ENCODE measurements around the gene RFX7. TPM values are rescaled to one million over a fixed set of nuclear protein-coding genes. Genes with fewer than 3 reads are reported as not detected.

Gene RFX7
- total RNA-seq, 1 experiment from 2014 or later, result 18.1 TPM

GRCh38 chr15:56254265-56254664, 10.6 kb upstream of the RFX7 start:
- no TSS peak for BruUV-seq (replicated peaks)
- CTCF ChIA-PET, result interaction anchor here (2.3 kb wide), 1 partner anchor 8 kb away, joined by 8 read pairs; no protein-coding TSS in a partner anchor

More at GRCh38 chr15:56254265-56254664, 10.6 kb upstream of the RFX7 start:
- no peak overlapping the region for H3K9ac ChIP-seq (ENCODE audit: low read length)
- TF ChIP-seq SRF (IDR thresholded peaks at IDR 0.05; ENCODE audit: low read depth) (no peak), ATF3 (IDR thresholded peaks at IDR 0.05) (no peak), MAX (IDR thresholded peaks at IDR 0.05) (no peak), EZH2phosphoT487 (IDR thresholded peaks at IDR 0.05; ENCODE audit: borderline replicate concordance) (no peak), TCF7L2 (IDR thresholded peaks at IDR 0.05; ENCODE audit: borderline replicate concordance, extremely low read depth, insufficient read depth, insufficient read length) (no peak), POLR2A (IDR thresholded peaks at IDR 0.05; ENCODE audit: borderline replicate concordance, extremely low read depth, insufficient read depth, insufficient read length) (no peak), REST (IDR thresholded peaks at IDR 0.05; ENCODE audit: low read depth) (no peak), ELF1 (IDR thresholded peaks at IDR 0.05; ENCODE audit: borderline replicate concordance, low read depth) (no peak), CEBPB (IDR thresholded peaks at IDR 0.05; ENCODE audit: low read depth) (no peak), ZNF274 (IDR thresholded peaks at IDR 0.05; ENCODE audit: low read depth, low read length) (no peak), RAD21 (IDR thresholded peaks at IDR 0.05; ENCODE audit: low read depth) (no peak), ZBTB33 (IDR thresholded peaks at IDR 0.05; ENCODE audit: extremely low read depth, insufficient replicate concordance, low read length) (no peak), SP1 (IDR thresholded peaks at IDR 0.05; ENCODE audit: low read depth) (no peak), ZFX (IDR thresholded peaks at IDR 0.05) (no peak), YY1 (IDR thresholded peaks at IDR 0.05; ENCODE audit: extremely low read depth, insufficient replicate concordance, low read depth, low read length) (no peak), SIN3A (IDR thresholded peaks at IDR 0.05; ENCODE audit: low read depth) (no peak)
- RAD21 ChIA-PET (ENCODE audit: low non-redundant PET in 1 of 2, low total read pairs in 2 of 2, uncharacterized antibody in 2 of 2, unreplicated experiment in 2 of 2), result no interaction called here
- H3K79me2 ChIP-seq (ENCODE audit: insufficient read depth, low read length), result no peaks in the 10 kb centered on the region
- POLR2A ChIA-PET, result no interaction called here
- H3K4me1 ChIP-seq (ENCODE audit: control insufficient read depth in 1 of 2, insufficient read depth in 2 of 2, low read length in 2 of 2), result no peaks in the 10 kb centered on the region
- H4K20me1 ChIP-seq (ENCODE audit: insufficient read depth), result no peaks in the 10 kb centered on the region
- no peak for ATAC-seq
- H3K27me3 ChIP-seq (ENCODE audit: insufficient read depth, low read length), result no peaks in the 10 kb centered on the region
- H3K9me2 ChIP-seq (ENCODE audit: insufficient read depth), result no peaks in the 10 kb centered on the region
- H3K4me3 ChIP-seq (replicated peaks in 1 of 2; ENCODE audit: low read depth in 1 of 2, low read length in 2 of 2), result no peak overlapping the region
- H2AFZ ChIP-seq (ENCODE audit: low read depth, low read length, poor library complexity, severe bottlenecking), result no peak overlapping the region
- H3K4me2 ChIP-seq (ENCODE audit: low read length), result no peak overlapping the region
- H3K27ac ChIP-seq (ENCODE audit: low read depth, low read length), result no peak overlapping the region
- no peaks in the 10 kb centered on the region; a peak in 1 of 4 replicates for H3K9me3 ChIP-seq (ENCODE audit: control insufficient read depth in 1 of 2, insufficient read depth in 1 of 2, low read depth in 1 of 2, low read length in 2 of 2)
- H3K36me3 ChIP-seq (ENCODE audit: control insufficient read depth in 1 of 2, insufficient read depth in 2 of 2, low read length in 2 of 2), result no peaks in the 10 kb centered on the region
- intact Hi-C loops (cut with micrococcal nuclease), result no loop called here
- no peak for DNase-seq (ENCODE audit: low read depth, low spot score)
